Fibroblast of villous mesenchyme (primary cell): ENCODE results near the gene HIP1R. TPM values are rescaled to one million over a fixed set of nuclear protein-coding genes. Genes with fewer than 3 reads are reported as not detected.
"Not testable (repeated sequence)": the region's sequence is repeated elsewhere in the genome, so short reads cannot be mapped to it uniquely, and the experiment has no call there.

ENCODE experiments used
- DNase-seq: peaks from one replicate; pipeline ENCODE4 v3.0.0-alpha.2; 2010; ENCODE audit warnings: low read depth
- H3K4me3 ChIP-seq: 2 replicates; pipeline ENCODE4 v1.5.1; 2011; ENCODE audit warnings: low read depth, mild to moderate bottlenecking, low read length
- CTCF ChIP-seq: IDR thresholded peaks from 2 replicates; pipeline ENCODE4 v1.5.1; 2012; ENCODE audit warnings: low read depth, mild to moderate bottlenecking, low read length; ENCODE audit not compliant: insufficient read depth
- total RNA-seq: library from RNA; depleted of rRNA; stranded (reverse); fragments of >200 nt; gene quantifications from 2 replicates; pipeline ENCODE4 v1.2.3, GENCODE V29; 2012

HIP1R gene
- total RNA-seq, 1 donor = 11.2 TPM

GRCh38 chr12:122793685-122794106 is 41.6 kb upstream of the HIP1R start:
- DNase-seq = peak; percentile 69
- no peak overlapping the region for H3K4me3 ChIP-seq
- TF ChIP-seq CTCF = peak; percentile 64

GRCh38 chr12:122795807-122796206 is 39.5 kb upstream of the HIP1R start:
- H3K4me3 ChIP-seq = no peak overlapping the region

GRCh38 chr12:122799641-122800243 is 35.5 kb upstream of the HIP1R start:
- DNase-seq = no peak
- no peak overlapping the region for H3K4me3 ChIP-seq
- TF ChIP-seq CTCF = no peak

More at GRCh38 chr12:122795807-122796206, 39.5 kb upstream of the HIP1R start:
- TF ChIP-seq CTCF = no peak
- DNase-seq = no peak

GRCh38 chr12:122803937-122804336 is 31.3 kb upstream of the HIP1R start:
- no peak for TF ChIP-seq CTCF
- H3K4me3 ChIP-seq = no peak overlapping the region
- DNase-seq = no peak

GRCh38 chr12:122804957-122805356 is 30.3 kb upstream of the HIP1R start:
- DNase-seq, H3K4me3 ChIP-seq: not testable (repeated sequence)

- no peak for TF ChIP-seq CTCF
- no peak overlapping the region for H3K4me3 ChIP-seq
- no peak for DNase-seq
Observed at GRCh38 chr12:122807651-122808050, 27.6 kb upstream of the HIP1R start.

- H3K4me3 ChIP-seq = no peak overlapping the region
- TF ChIP-seq CTCF = no peak
- DNase-seq = no peak
Observed at GRCh38 chr12:122811777-122812176, 23.5 kb upstream of the HIP1R start.
